OCI-LY7 (cell line): ENCODE measurements around the gene C1orf185.

Source experiments
- CTCF ChIP-seq: fragments of 200-600 bp; sonication (generic); conservative IDR thresholded peaks from 2 replicates; pipeline ENCODE4 v1.5.1; 2014; ENCODE audit warnings: mild to moderate bottlenecking, antibody characterized with exemption, low read length, moderate library complexity, mixed read lengths
- EZH2phosphoT487 ChIP-seq: fragments of 200-600 bp; sonication (generic); IDR thresholded peaks from 2 replicates; pipeline ENCODE4 v1.6.1; 2018; ENCODE audit warnings: low read depth, borderline replicate concordance, mild to moderate bottlenecking, mixed run types, antibody characterized with exemption, low read length, moderate library complexity, mixed read lengths

GRCh38 chr1:51119331-51119730 lies 17.3 kb downstream of the C1orf185 start:
- TF ChIP-seq CTCF = no peak
- no peak for TF ChIP-seq EZH2phosphoT487
